Measurements from ENCODE around the gene ZC3H10. TPM values are rescaled to one million over a fixed set of nuclear protein-coding genes. Genes with fewer than 3 reads are reported as not detected.

ZC3H10 gene
- total and polyA plus RNA-seq, 2 of the 13 experiments (the other 11 are each of a cell fraction or from before 2014, with no cell fraction given) = 0.70 to 2.3 TPM

DNA sequence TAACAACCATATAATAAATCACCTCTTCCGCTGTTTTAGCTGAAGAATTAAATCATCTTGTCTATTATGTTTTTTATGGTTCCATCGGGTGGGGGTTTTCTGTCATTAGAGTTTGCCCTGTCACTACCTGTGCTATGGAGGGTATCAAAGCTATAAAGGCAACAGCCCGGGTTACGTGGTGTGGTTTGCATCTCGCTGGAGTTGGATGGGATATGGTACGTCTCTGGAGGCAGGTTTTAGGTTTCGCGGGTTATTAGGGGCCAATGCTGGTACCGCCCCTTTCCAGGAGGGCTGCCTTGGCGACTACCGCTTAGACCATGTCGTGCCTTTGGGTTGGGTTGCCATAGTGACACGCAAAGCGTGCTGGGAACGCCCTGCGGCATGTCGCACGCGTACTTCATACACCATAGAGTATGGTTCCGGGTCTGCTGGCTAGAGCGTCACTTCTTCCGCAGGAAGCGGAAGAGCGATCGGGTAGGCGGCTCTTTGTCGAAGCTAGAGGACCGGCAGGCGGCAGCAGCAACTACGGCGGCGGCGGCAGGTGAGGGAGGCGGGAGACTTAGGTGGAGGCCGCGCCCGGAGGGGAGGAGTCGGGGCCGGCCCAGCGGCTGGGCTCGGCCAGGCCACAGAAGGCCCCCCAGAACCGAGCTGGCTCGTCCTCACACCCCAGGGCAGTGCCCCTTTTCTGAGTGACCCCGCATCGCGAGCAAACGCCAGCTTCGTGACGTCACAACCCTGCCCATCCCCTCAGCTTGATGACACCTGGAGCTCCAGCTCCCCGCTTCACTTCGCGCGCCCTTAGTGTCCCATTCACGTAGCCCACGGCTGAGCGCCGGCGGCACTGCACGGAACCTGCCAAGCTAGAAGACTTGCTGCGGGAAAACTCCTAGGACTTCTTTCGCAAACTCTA, at the start of gene ZC3H10 (continued):
- TF ChIP-seq, protein P1, sequence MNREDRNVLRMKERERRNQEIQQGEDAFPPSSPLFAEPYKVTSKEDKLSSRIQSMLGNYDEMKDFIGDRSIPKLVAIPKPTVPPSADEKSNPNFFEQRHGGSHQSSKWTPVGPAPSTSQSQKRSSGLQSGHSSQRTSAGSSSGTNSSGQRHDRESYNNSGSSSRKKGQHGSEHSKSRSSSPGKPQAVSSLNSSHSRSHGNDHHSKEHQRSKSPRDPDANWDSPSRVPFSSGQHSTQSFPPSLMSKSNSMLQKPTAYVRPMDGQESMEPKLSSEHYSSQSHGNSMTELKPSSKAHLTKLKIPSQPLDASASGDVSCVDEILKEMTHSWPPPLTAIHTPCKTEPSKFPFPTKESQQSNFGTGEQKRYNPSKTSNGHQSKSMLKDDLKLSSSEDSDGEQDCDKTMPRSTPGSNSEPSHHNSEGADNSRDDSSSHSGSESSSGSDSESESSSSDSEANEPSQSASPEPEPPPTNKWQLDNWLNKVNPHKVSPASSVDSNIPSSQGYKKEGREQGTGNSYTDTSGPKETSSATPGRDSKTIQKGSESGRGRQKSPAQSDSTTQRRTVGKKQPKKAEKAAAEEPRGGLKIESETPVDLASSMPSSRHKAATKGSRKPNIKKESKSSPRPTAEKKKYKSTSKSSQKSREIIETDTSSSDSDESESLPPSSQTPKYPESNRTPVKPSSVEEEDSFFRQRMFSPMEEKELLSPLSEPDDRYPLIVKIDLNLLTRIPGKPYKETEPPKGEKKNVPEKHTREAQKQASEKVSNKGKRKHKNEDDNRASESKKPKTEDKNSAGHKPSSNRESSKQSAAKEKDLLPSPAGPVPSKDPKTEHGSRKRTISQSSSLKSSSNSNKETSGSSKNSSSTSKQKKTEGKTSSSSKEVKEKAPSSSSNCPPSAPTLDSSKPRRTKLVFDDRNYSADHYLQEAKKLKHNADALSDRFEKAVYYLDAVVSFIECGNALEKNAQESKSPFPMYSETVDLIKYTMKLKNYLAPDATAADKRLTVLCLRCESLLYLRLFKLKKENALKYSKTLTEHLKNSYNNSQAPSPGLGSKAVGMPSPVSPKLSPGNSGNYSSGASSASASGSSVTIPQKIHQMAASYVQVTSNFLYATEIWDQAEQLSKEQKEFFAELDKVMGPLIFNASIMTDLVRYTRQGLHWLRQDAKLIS (CRISPR knock-in tag; IDR thresholded peaks at IDR 0.05) = no peak
- peak; percentile 54 for TF ChIP-seq HNRNPK (IDR thresholded peaks at IDR 0.05; ENCODE audit: low read depth, low read length, poor library complexity, severe bottlenecking)
- TF ChIP-seq ZNF414 (CRISPR knock-in tag; IDR thresholded peaks at IDR 0.05) = peak; percentile 86; the same call in 1 of the 2 replicates
- TF ChIP-seq EEA1 (CRISPR knock-in tag; IDR thresholded peaks at IDR 0.05; ENCODE audit: borderline replicate concordance) = 0 out of 2 replicates have a peak, but pooled peaks have one; percentile 60
- TF ChIP-seq SP2 (CRISPR knock-in tag; IDR thresholded peaks at IDR 0.05) = peak; percentile 80
- peak; percentile 84 for TF ChIP-seq ZBTB38 (CRISPR knock-in tag; IDR thresholded peaks at IDR 0.05)
- 0 out of 2 replicates have a peak, but pooled peaks have one; percentile 30 for TF ChIP-seq HHEX (CRISPR knock-in tag; IDR thresholded peaks at IDR 0.05)
- no peak for TF ChIP-seq XBP1 (CRISPR knock-in tag; IDR thresholded peaks at IDR 0.05)
- no peak for TF ChIP-seq HMG20B (CRISPR knock-in tag; conservative IDR thresholded peaks at IDR 0.05)
- TF ChIP-seq IRF1 (CRISPR knock-in tag; IDR thresholded peaks at IDR 0.05; ENCODE audit: low read depth) = no peak
- peak; percentile 55; the same call in 1 of the 2 replicates for TF ChIP-seq ZNF343 (CRISPR knock-in tag; IDR thresholded peaks at IDR 0.05)
- no peak for TF ChIP-seq ZNF720 (CRISPR knock-in tag; IDR thresholded peaks at IDR 0.05)
- peak; percentile 92 for TF ChIP-seq ATF2 (CRISPR knock-in tag; IDR thresholded peaks at IDR 0.05)
- TF ChIP-seq SRF (IDR thresholded peaks at IDR 0.05; ENCODE audit: low read depth, low read length) = peak; percentile 45; the same call in 1 of the 2 replicates
- no peak for TF ChIP-seq SOX13 (IDR thresholded peaks at IDR 0.05)
- peak in 1 of 2 experiments; percentile 46; a peak in 1 of 4 replicates for TF ChIP-seq SOX13 (CRISPR knock-in tag; conservative IDR thresholded peaks at IDR 0.05 in 1 of 2, IDR thresholded peaks at IDR 0.05 in 1 of 2)
- TF ChIP-seq ZNF569 (CRISPR knock-in tag; IDR thresholded peaks at IDR 0.05; ENCODE audit: borderline replicate concordance) = no peak
- peak; percentile 68; the same call in 1 of the 2 replicates for TF ChIP-seq ZNF614 (CRISPR knock-in tag; IDR thresholded peaks at IDR 0.05; ENCODE audit: borderline replicate concordance)
- no peak for TF ChIP-seq ZBTB3 (CRISPR knock-in tag; IDR thresholded peaks at IDR 0.05; ENCODE audit: borderline replicate concordance, low read depth)
- no peak for TF ChIP-seq ZNF597 (CRISPR knock-in tag; IDR thresholded peaks at IDR 0.05)

All from HepG2 (cell line).